SK-MEL-5 (cell line): ENCODE data around the gene SNRPA. TPM values are rescaled to one million over a fixed set of nuclear protein-coding genes. Genes with fewer than 3 reads are reported as not detected.

Experiments used
- small RNA-seq, 2 experiments: library from RNA; depleted of rRNA; stranded (forward); fragments of <200 nt; gene quantifications; one replicate each; pipeline ENCODE3, GENCODE V24; 2014
- total RNA-seq: library from RNA; depleted of rRNA; stranded (reverse); fragments of >200 nt; shearing (Covaris generic); gene quantifications from 2 replicates; pipeline ENCODE4 v1.2.3, GENCODE V29; 2014; rRNA removed

Gene SNRPA
- total RNA-seq, 1 experiment from 2014 or later, result 56.1 TPM

Small RNAs within 50 kb of the gene (small RNA-seq; reads per million reads assigned to genes)
- 0 reads per million in 2 experiments for gene RNU6-195P

Other genes with a start within 250 kb of the SNRPA start
- gene SHKBP1, start 174.3 kb upstream of the SNRPA start, total RNA-seq, result 17.6 and 21.2 TPM in 2 replicates
- gene LTBP4, start 149.8 kb upstream of the SNRPA start, total RNA-seq, result 10.9 and 13.4 TPM in 2 replicates
- gene NUMBL, start 60.6 kb upstream of the SNRPA start, total RNA-seq, result 6.3 and 7.5 TPM in 2 replicates
- 13.5 and 16.1 TPM in 2 replicates for gene COQ8B, start 34.3 kb upstream of the SNRPA start, total RNA-seq
- 3.8 and 4.6 TPM in 2 replicates for gene ITPKC, start 34.1 kb upstream of the SNRPA start, total RNA-seq
- gene ACTMAP, start 726 bp upstream of the SNRPA start, total RNA-seq, result 0.13 and 0.51 TPM in 2 replicates
- 234 and 256 TPM in 2 replicates for gene MIA, start 24.3 kb downstream of the SNRPA start, total RNA-seq
- 17.9 and 20.8 TPM in 2 replicates for gene RAB4B, start 27.0 kb downstream of the SNRPA start, total RNA-seq
- 58.4 and 70.7 TPM in 2 replicates for gene EGLN2, start 48.0 kb downstream of the SNRPA start, total RNA-seq
- gene CYP2A6, start 99.2 kb downstream of the SNRPA start, total RNA-seq, result not detected in 2 replicates
- not detected in 2 replicates for gene CYP2A7, start 131.0 kb downstream of the SNRPA start, total RNA-seq
- 0.13 TPM in 1 of 2 replicates, not detected in the other for gene CYP2B6, start 240.1 kb downstream of the SNRPA start, total RNA-seq